IPS-20b (cell line): ENCODE measurements around the gene ZNF438.

Source experiments
- H3K27ac ChIP-seq: one replicate; pipeline ENCODE4 v1.5.1; 2013; ENCODE audit warnings: low read length
- H3K27me3 ChIP-seq: 2 replicates; pipeline ENCODE4 v1.6.1; 2013; ENCODE audit warnings: mild to moderate bottlenecking, low read length, inconsistent platforms; ENCODE audit not compliant: insufficient read depth
- H3K36me3 ChIP-seq: 2 replicates; pipeline ENCODE4 v1.6.1; 2013; ENCODE audit warnings: low read depth, mild to moderate bottlenecking, inconsistent platforms, low read length, moderate library complexity; ENCODE audit not compliant: insufficient read depth
- H3K4me1 ChIP-seq: 2 replicates; pipeline ENCODE4 v1.6.1; 2013; ENCODE audit warnings: mild to moderate bottlenecking, control low read depth, inconsistent platforms, low read length, moderate library complexity; ENCODE audit not compliant: insufficient read depth
- H3K4me3 ChIP-seq: 2 replicates; pipeline ENCODE4 v1.5.1; 2013; ENCODE audit warnings: mild to moderate bottlenecking, low read length, inconsistent platforms
- H3K9ac ChIP-seq: 2 replicates; pipeline ENCODE4 v1.6.1; 2013; ENCODE audit warnings: low read depth, mild to moderate bottlenecking, inconsistent platforms, low read length, moderate library complexity
- H3K9me3 ChIP-seq: 2 replicates; pipeline ENCODE4 v1.6.1; 2013; ENCODE audit warnings: mild to moderate bottlenecking, low read depth, low read length, inconsistent platforms; ENCODE audit not compliant: insufficient read depth

ZNF438 gene

DNA sequence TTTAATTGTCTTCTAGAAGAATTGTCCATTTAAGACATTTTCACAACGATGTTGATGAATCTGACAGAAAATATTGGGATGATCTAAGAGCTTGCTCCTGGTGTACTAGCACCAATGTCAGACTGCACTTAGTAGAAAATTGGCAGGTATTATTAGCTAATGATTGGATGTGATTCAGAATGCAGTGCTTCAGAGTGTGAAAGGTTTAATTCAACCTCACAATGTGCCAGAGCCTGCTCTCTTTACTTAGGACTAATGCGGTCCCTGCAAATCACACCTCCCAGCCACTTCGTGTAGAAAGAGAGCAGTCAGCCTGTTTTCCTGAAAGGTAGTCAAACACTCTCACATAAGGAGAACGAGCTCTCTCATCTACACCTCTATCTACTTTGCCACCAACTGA lies 197.5 kb downstream of the ZNF438 start:
- Histone ChIP-seq H3K36me3 (no peaks in the 10 kb centered on the region), H3K27me3 (no peaks in the 10 kb centered on the region), H3K4me1 (peaks cover 12% of the 10 kb centered on the region; the same call in 1 of the 2 replicates), H3K9ac (no peak overlapping the region), H3K4me3 (no peak overlapping the region), H3K27ac (no peak overlapping the region), H3K9me3 (no peaks in the 10 kb centered on the region)

DNA sequence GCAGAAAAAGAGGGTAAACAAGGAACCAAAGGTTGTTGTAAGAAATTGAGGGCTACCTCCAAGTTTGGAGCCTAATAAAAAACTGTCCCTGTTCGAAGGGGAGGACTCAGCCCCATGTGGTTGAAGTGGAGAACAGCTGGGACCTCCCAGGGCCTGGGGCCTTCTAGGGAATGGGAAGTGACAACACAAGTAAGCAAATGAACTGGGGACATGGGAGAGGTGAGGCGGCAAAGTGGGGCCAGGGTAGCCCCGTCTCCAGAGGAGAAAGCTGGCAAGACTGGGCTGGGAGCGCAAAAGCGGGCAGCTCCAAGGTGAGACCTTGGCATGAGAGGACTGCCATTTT lies 198.1 kb downstream of the ZNF438 start:
- no peaks in the 10 kb centered on the region for H3K36me3 ChIP-seq
- H3K27ac ChIP-seq: no peak overlapping the region
- H3K9ac ChIP-seq: no peak overlapping the region
- no peaks in the 10 kb centered on the region; the same call in 1 of the 2 replicates for H3K27me3 ChIP-seq
- H3K9me3 ChIP-seq: no peaks in the 10 kb centered on the region
- H3K4me1 ChIP-seq: peaks cover 12% of the 10 kb centered on the region; the same call in 1 of the 2 replicates
- H3K4me3 ChIP-seq: no peak overlapping the region

DNA sequence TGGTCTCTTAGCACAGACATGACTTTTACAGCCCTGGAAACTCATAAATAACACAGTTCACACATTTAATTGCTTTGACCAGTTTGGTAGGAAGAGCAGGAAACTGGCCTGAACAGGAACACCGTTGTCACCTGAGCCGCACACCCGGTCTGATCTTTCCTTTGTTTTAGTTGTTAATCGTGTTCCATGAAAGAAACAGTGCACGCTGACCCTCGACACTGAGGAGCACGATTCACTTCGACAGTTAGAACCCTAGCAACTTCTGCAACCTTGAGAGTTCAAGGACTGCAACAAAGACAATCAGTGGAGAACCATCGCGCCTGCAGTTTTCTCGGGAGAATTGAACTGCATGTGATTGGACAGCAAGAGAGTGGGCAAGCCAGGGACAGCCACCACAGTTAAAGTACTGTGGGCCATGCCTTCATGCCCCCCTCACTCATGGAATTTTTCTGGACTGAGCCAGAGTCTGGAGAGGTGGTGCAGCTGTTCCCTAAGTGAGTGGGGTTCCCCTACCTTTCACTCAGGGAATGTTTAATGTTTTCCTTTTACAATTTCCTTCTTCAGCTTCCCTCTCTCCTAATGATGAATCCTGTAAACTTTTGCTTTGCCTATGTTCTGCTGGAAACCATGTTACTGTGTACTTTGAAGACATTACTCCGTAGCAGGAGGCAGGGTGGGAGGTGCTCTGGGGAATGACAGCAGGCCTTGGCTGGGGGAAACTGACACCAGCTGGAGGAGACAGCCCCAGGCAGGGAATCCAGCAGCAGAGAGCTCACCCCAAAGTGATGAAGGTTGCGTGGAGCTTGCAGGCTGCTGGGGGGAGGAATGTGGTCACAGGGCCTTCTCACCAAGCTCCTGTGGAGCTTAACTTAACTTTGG lies 198.7 kb downstream of the ZNF438 start:
- H3K4me1 ChIP-seq: peaks cover 12% of the 10 kb centered on the region; the same call in 1 of the 2 replicates
- H3K9me3 ChIP-seq: no peaks in the 10 kb centered on the region
- no peaks in the 10 kb centered on the region for H3K36me3 ChIP-seq
- H3K4me3 ChIP-seq: no peak overlapping the region
- H3K9ac ChIP-seq: no peak overlapping the region
- H3K27ac ChIP-seq: no peak overlapping the region
- no peaks in the 10 kb centered on the region; the same call in 1 of the 2 replicates for H3K27me3 ChIP-seq

DNA sequence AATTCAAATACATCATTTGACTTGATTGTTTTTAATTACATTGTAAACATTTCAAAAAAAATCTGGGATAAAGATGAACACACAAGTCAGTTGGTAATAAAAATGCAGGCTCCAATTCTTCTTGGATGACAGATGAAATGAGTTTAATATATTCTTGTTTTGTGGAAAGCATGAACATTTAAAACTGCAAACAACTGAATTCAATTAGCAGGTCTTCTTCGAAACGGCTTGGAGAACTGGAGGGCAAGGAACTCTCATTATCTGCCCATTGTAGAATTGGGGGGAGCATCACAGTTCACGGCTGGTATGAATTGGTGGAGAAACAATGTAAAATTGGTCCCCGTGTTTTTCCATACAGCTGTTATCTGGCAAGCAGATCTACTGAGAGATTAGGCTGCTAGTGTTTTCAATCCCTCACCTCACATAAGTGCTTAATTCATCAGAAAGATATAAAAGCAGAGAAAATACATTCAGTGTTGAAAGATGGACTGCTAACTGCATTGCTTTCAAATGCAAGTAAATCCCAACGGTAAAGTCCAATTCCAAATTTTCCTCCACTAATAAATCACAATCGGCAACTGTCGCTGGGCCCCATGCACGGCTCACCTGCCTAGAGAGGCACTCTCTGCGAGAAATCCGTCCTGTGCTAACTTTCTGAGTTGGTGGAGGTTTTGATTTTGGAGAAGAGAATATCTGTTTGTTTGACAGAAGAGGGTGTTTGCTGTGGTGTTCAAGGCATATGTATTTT lies 199.5 kb downstream of the ZNF438 start:
- H3K9me3 ChIP-seq: no peaks in the 10 kb centered on the region
- no peaks in the 10 kb centered on the region for H3K36me3 ChIP-seq
- H3K4me1 ChIP-seq: peaks cover 12% of the 10 kb centered on the region; the same call in 1 of the 2 replicates
- no peak overlapping the region for H3K9ac ChIP-seq
- no peak overlapping the region for H3K4me3 ChIP-seq
- no peaks in the 10 kb centered on the region; the same call in 1 of the 2 replicates for H3K27me3 ChIP-seq
- no peak overlapping the region for H3K27ac ChIP-seq

DNA sequence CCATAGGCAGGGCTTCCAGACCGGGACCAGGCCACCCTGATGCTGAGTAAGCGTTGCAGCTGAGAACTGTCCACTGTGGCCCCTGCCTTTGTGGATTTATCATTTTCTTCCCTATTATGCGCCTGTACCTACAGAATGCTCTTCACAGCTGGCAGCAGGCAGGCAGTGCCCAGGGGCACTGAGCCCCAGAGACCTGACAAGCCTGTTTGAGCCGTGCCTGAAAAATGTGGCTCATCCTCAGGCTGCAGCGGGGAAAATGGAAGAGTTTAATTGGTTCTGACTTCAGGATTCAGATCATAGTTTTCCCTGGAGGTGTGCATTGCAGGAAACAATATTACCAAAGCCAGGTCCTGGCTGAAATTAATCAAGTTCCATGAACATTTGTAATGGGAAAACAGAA lies 200.2 kb downstream of the ZNF438 start:
- no peaks in the 10 kb centered on the region for H3K9me3 ChIP-seq
- no peak overlapping the region for H3K9ac ChIP-seq
- H3K27me3 ChIP-seq: no peaks in the 10 kb centered on the region; the same call in 1 of the 2 replicates
- no peaks in the 10 kb centered on the region for H3K36me3 ChIP-seq
- H3K27ac ChIP-seq: no peak overlapping the region
- H3K4me1 ChIP-seq: peaks cover 12% of the 10 kb centered on the region; the same call in 1 of the 2 replicates
- no peak overlapping the region for H3K4me3 ChIP-seq

DNA sequence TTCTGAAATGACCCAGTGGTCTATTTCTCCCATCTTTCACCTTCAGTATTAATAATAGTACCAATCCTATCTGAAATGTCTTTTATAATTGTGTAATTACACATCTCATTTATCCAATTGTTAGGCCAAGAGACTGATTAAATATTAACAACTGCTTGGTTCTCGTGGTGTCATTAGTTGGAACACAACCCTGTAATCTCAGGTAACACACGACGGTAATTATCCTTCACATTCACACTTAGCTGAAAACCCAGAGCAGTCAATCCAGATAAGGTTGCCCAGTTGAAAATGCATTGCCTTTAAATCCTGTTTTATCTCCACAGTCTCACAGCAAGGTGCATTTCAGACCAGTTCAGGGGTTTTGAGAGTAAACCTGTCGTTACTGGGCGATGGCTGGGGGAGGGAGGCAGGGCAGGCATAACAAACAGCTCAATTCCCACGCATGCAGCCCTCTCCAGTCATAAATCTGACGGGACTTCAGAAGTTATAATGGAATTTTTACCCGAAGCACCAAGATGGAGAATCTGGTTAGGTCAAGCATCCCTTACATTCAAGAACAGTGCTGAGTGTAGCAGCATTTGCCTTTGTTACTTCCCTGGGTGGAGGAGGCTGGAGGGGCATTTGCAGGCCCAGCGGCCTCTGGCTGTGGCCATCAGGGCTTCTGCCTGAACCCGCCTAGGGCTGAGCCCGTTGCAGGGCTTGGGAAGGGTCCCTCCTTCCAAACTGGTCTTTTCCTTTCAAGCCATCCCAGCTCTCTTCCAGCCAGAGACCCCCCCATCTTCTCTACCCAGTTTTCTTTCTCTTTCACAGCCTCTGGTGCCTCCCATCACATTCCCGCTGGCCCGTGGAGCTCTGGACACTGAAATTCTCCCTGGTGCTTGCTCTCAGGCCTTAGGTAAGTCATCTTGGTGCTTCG lies 201.1 kb downstream of the ZNF438 start:
- Histone ChIP-seq H3K9me3 (no peaks in the 10 kb centered on the region), H3K27me3 (no peaks in the 10 kb centered on the region; the same call in 1 of the 2 replicates), H3K4me1 (peaks cover 10% of the 10 kb centered on the region; the same call in 1 of the 2 replicates), H3K36me3 (no peaks in the 10 kb centered on the region), H3K27ac (no peak overlapping the region), H3K9ac (no peak overlapping the region), H3K4me3 (no peak overlapping the region)

DNA sequence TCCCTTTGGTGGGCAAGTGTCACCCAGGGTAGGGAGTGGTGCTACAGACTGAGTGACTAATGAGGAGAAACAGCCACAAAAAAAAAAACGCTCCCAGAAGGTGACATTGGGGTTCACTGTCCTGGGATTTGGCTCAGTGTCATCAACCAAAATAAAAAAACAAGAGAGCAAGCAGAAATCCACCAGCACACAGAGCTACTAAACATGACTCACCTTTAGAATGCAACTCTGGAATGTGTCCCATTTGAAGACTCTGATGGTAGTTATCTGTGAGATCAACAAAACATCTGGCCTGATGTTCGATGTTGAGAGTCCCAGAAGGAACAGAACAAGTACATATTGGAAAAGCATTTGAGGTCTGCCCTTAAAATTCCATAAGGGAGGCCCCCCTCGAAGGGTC lies 201.8 kb downstream of the ZNF438 start:
- Histone ChIP-seq H3K4me3 (no peak overlapping the region), H3K27ac (no peak overlapping the region), H3K36me3 (no peaks in the 10 kb centered on the region), H3K9me3 (no peaks in the 10 kb centered on the region), H3K27me3 (no peaks in the 10 kb centered on the region; the same call in 1 of the 2 replicates), H3K9ac (no peak overlapping the region), H3K4me1 (peaks cover 6% of the 10 kb centered on the region; the same call in 1 of the 2 replicates)

DNA sequence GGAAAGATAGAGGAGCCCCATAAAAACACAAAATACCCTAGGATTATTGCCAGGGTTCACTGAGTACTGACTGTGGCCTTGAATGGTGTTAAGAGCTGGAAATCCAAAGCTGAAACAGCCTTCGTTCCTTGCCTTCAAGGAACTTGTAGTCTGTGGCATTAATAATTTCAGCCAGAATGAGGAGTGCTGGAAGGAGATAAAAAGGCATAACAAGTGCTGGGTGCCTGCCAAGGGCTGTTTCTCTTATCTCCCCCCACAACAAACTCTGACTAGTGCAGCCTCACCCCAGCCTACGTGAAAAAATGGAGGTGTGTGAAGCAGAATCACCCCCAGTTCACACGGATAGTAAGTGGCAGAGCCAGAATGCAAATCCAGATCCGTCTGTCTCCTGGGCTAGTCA lies 203.0 kb downstream of the ZNF438 start:
- H3K27ac ChIP-seq: no peak overlapping the region
- no peaks in the 10 kb centered on the region for H3K36me3 ChIP-seq
- no peak overlapping the region for H3K9ac ChIP-seq

DNA sequence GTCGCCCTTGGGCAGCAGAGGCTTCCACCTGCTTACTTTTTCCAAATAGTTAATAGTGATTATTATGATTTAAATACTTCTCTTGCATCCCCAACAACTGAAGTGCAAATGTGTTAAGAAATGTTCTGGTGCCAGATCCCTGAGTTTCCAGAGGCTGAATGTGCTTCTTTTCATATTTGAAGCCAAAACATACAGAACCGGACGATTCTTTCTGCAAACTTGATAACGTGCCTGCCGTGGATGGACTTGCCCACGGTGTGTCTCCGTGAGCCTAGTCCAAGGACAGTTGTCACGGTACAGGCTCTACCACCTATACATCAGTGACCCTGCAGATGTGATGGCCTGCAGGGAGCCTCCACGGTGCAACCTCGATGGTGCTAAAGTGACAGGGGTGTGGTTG lies 203.5 kb downstream of the ZNF438 start:
- Histone ChIP-seq H3K4me3 (no peak overlapping the region), H3K27ac (no peak overlapping the region), H3K4me1 (peaks cover 6% of the 10 kb centered on the region; the same call in 1 of the 2 replicates), H3K36me3 (no peaks in the 10 kb centered on the region), H3K9me3 (no peaks in the 10 kb centered on the region), H3K27me3 (no peaks in the 10 kb centered on the region; the same call in 1 of the 2 replicates), H3K9ac (no peak overlapping the region)

More for the DNA sequence above, 203.0 kb downstream of the ZNF438 start:
- H3K9me3 ChIP-seq: no peaks in the 10 kb centered on the region
- peaks cover 6% of the 10 kb centered on the region; the same call in 1 of the 2 replicates for H3K4me1 ChIP-seq
- H3K4me3 ChIP-seq: no peak overlapping the region
- no peaks in the 10 kb centered on the region; the same call in 1 of the 2 replicates for H3K27me3 ChIP-seq

DNA sequence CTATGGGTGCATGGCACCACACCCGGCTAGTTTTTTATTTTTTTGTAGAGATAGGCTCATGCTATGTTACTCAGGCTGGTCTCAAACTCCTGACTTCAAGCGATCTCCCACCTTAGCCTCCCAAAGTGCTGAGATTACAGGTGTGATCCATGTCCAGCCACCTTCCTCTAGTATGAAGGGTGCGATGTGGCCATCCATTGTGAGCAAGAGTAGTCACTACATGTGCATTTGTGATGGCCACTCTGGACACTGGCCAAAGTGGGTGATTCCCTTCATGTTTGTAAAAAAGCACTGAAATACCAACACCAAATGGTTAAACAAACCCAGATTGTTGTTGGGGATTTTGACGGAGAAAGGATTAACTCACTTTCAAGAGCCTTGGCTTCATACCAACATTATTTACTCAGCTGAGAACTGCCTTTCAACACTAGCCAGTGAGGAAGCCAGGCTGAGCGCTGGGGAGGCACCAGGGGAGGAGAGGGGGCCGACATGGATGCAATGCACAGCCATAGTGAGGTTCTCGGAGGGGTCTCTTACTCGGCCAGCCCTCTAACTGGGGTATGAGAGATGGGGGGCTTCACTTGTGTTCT lies 204.0 kb downstream of the ZNF438 start:
- no peak overlapping the region for H3K27ac ChIP-seq
- no peaks in the 10 kb centered on the region; the same call in 1 of the 2 replicates for H3K27me3 ChIP-seq
- no peaks in the 10 kb centered on the region for H3K9me3 ChIP-seq
- no peak overlapping the region for H3K4me3 ChIP-seq
- H3K4me1 ChIP-seq: peaks cover 6% of the 10 kb centered on the region; the same call in 1 of the 2 replicates
- H3K9ac ChIP-seq: no peak overlapping the region
- no peaks in the 10 kb centered on the region for H3K36me3 ChIP-seq
